Epithelial cell of proximal tubule (primary cell): ENCODE data around the gene ORC1. TPM values are rescaled to one million over a fixed set of nuclear protein-coding genes. Genes with fewer than 3 reads are reported as not detected.

Experiments
- DNase-seq: peaks from one replicate; pipeline ENCODE4 v3.0.0-alpha.2; 2011; ENCODE audit warnings: low read depth
- H3K4me3 ChIP-seq: 2 replicates; pipeline ENCODE4 v1.5.1; 2011; ENCODE audit warnings: low read depth, mild to moderate bottlenecking, low read length
- total RNA-seq: library from RNA; depleted of rRNA; stranded (reverse); fragments of >200 nt; gene quantifications from 2 replicates; pipeline ENCODE4 v1.2.3, GENCODE V29; 2015
- TF ChIP-seq, protein P1 (sequence below): conservative IDR thresholded peaks from 2 replicates; pipeline ENCODE4 v1.5.1; 2012; ENCODE audit warnings: low read depth, mild to moderate bottlenecking, low read length

The ORC1 gene
- total RNA-seq, 1 donor from 2014 or later = 13.0 TPM

DNA sequence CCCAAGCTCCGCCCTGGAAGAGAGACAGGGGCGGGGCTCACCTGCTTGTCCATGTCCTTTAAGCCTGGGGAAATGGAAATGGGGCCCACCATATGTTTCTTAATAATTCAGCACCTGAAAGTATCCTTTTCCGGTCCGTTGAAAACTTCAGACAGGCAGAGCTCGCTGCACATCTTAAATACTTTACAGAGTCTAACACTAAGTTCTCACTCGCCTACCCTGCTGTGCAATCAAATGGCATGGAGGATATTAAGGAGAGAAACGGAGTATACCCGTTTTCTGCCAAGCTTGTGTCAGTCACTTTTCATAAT is 37.8 kb downstream of the ORC1 start:
- H3K4me3 ChIP-seq = peak overlapping the region; percentile 71
- TF ChIP-seq, protein P1, sequence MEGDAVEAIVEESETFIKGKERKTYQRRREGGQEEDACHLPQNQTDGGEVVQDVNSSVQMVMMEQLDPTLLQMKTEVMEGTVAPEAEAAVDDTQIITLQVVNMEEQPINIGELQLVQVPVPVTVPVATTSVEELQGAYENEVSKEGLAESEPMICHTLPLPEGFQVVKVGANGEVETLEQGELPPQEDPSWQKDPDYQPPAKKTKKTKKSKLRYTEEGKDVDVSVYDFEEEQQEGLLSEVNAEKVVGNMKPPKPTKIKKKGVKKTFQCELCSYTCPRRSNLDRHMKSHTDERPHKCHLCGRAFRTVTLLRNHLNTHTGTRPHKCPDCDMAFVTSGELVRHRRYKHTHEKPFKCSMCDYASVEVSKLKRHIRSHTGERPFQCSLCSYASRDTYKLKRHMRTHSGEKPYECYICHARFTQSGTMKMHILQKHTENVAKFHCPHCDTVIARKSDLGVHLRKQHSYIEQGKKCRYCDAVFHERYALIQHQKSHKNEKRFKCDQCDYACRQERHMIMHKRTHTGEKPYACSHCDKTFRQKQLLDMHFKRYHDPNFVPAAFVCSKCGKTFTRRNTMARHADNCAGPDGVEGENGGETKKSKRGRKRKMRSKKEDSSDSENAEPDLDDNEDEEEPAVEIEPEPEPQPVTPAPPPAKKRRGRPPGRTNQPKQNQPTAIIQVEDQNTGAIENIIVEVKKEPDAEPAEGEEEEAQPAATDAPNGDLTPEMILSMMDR = no peak
- no peak for DNase-seq

DNA sequence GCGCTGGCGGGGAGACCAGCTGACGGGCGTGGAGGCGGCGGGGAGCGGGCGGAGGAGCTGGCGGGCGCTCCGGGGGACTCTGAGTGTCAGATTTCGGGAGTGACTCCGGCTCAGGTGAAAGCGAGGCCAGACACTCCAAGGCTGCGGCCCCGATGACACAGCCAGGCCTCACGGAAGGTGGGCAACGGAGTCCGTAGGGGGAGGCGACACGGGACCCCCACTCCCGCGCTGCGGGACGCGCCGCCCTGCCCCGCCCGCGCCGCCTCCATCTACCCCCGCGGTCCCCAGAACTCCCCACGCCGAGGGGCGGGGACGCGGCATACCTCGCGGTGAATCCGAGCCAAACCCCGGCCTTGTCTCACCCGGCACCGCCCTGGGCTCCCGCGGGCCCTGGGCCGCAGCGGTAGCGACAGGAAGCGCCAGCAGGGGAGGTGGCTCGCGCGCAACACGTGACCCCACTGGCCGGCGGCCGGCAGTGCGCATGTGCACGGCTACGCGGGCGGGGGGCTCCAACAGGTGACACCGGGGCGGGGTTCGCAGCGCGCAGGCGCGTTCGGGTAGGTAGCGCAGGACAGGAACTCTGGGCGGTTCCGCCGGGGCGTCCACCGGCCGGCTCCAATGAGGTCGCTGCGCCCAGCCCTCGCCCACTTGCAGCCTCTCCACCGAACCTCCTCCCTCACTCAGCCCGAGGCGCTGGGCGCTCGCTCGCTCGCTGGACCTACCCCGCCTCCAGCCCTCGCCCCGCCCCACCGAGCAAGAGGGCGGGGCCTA is 38.3 kb downstream of the ORC1 start, which contains the start of gene CC2D1B:
CC2D1B (minus strand) TSS at position 460 of the 771 bp plus-strand sequence. CDS start 1,585 bp downstream, outside the sequence.
- H3K4me3 ChIP-seq = peak within 1 kb of the TSS; percentile 71
- peak; percentile 71 for DNase-seq
- TF ChIP-seq, protein P1 = no peak

DNA sequence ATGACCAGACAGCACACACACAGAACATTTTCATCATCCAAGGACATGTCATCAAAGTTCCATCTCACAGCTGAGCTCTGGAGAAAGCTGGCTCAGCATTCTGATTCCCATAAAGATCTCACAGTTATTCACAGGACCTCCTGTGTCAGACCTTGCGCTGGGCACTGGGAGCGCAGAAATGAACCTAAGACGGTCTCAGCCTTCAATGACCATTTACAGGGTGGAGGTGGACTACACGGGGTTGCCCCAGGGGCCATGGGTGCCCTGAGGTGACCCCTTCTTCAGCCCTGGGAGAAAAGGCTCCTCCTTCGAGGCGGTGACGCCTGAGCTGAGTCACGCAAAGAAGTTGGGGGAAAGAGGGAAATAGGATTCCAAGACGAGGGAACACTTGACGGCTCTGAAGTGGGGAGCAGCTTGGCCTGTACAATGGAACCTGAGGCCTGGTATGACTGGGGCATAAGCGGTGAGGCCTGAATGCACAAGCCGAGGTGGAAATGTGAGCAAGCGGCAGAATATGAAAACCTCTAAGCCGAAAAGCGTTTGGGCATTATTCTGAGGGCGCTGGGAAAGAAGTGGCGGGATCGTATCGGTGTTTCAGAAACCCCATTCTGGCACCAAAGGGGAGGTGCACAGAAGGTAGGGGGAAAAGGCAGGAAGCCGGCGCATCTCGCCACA is 39.0 kb downstream of the ORC1 start:
- H3K4me3 ChIP-seq = peak overlapping the region; percentile 71
- peak; percentile 18 for DNase-seq
- TF ChIP-seq, protein P1 = no peak

DNA sequence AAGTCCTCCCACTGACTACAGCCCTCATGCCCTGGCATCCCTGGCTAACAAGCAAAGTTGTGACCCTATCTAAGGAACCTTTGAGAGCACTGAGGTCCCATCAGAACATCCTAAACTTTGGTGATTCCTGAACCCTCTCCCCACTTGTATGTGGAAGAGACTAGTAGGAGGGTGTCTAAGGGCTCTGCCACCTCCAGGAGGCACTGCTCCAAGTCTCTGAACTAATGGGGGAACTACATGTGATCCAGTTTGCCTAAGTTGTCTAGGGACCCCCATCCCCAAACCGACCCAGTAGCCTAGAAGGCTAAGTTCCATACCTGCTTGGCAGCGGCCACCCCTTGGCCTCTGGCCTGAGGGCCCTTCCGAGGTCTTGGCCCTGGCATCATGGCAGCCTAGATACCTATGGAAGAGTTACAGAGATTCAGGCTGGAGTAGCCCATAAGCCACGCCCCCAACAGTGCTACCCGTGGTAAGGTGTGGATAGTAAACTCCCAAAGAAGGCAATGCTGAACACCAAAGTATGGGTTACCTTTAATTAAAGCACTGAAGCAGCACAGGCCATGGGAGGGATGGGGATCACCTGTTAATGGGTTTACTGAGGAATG is 39.9 kb downstream of the ORC1 start:
- TF ChIP-seq, protein P1 = peak; percentile 20
- DNase-seq = no peak
- peak overlapping the region; percentile 71 for H3K4me3 ChIP-seq

DNA sequence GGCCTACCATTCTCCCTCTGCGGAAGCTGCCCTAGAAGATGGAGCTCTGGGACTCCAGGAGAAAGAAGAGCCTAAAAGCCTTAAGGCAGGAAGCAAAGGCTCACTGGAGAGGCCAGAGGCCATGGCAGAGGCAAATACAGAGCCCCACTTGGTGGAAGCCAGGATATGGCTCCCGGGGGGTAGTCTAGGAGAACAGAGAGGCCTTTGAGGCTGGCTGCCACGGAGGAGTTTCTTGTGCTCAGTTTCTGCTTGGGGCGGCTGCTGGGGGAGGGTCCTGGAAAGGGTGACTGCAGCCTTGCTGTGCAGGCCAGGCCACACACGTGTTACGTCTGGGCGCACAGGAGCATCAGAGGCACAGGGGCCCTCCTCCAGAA is 43.6 kb downstream of the ORC1 start:
- TF ChIP-seq, protein P1 = no peak
- H3K4me3 ChIP-seq = no peak overlapping the region
- no peak for DNase-seq

DNA sequence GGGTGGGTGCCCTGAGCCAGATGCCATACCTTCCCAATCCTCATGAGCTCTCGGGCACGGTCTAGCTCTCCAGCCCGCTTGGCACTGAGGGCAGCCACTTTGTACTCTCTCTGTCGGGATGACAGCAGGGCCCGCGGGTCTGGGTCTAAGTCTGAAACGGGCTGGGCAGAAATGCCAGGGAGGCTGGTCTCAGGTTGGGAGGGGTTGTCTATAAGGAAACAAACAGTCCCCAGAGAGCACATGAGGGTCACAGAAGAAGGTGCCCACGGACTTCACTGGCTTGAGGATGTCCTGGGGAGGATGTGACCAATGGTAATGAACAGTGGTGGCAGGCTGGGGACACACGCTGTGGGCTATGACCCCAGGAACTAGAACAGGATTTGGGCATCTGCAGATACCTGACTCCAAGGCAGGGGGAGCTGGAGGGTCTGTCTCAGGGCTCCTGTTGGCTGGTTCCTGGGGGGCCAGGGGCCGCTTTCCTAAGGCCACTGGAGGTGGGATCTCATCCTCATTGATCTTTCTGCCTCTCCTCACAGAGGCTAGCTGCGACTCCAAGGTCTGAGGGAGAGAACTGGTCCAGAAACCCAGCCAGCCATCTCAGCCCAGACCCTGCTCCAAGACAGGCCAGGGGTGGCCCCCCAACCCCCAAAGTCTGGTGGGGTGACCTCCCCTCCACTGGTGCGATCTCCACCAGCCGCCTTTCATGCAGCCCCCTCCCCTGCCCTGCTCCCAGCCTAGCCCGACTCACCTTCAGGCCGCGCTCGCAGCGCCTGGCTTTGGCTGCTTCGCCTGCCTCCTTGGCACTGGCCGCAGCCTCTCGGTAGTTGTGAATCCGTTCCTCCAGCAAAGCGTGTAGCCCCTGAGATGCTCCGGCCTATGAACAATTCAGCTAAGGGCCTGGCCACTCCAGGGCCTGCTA is 44.3 kb downstream of the ORC1 start:
- no peak for DNase-seq
- H3K4me3 ChIP-seq = no peak overlapping the region
- TF ChIP-seq, protein P1 = no peak
